GM19372 (cell line): ENCODE measurements around the gene DLG5.

ENCODE experiments used
- ATAC-seq: cut with Tn5 transposase; IDR thresholded peaks from one replicate; pipeline ENCODE4 v1.9.1; 2021; ENCODE audit warnings: mild to moderate bottlenecking, low read depth, moderate library complexity; ENCODE audit not compliant: unreplicated experiment

Gene DLG5

GRCh38 chr10:77915319-77916105, 11.0 kb downstream of the DLG5 start:
- no peak for ATAC-seq

- no peak for ATAC-seq
Observed at GRCh38 chr10:77913090-77913489, 13.5 kb downstream of the DLG5 start.

GRCh38 chr10:77912576-77912975, 14.0 kb downstream of the DLG5 start:
- no peak for ATAC-seq

- ATAC-seq, result no peak
Observed at GRCh38 chr10:77911535-77912123, 14.9 kb downstream of the DLG5 start.

GRCh38 chr10:77910524-77911145, 15.9 kb downstream of the DLG5 start:
- no peak for ATAC-seq

- ATAC-seq, result no peak
Observed at GRCh38 chr10:77909749-77910375, 16.7 kb downstream of the DLG5 start.

- no peak for ATAC-seq
Observed at GRCh38 chr10:77909021-77909748, 17.4 kb downstream of the DLG5 start.

GRCh38 chr10:77907900-77908717, 18.4 kb downstream of the DLG5 start:
- ATAC-seq, result no peak

GRCh38 chr10:77907462-77907861, 19.1 kb downstream of the DLG5 start:
- no peak for ATAC-seq

- ATAC-seq, result no peak
Observed at GRCh38 chr10:77906951-77907421, 19.6 kb downstream of the DLG5 start.

GRCh38 chr10:77905781-77906180, 20.8 kb downstream of the DLG5 start:
- no peak for ATAC-seq

- ATAC-seq, result no peak
Observed at GRCh38 chr10:77905086-77905748, 21.3 kb downstream of the DLG5 start.

- ATAC-seq, result no peak
Observed at GRCh38 chr10:77904100-77904840, 22.3 kb downstream of the DLG5 start.

GRCh38 chr10:77902159-77902558, 24.4 kb downstream of the DLG5 start:
- ATAC-seq, result no peak

- no peak for ATAC-seq
Observed at GRCh38 chr10:77901743-77902142, 24.8 kb downstream of the DLG5 start.

- ATAC-seq, result no peak
Observed at GRCh38 chr10:77899690-77900089, 26.9 kb downstream of the DLG5 start.

GRCh38 chr10:77899080-77899477, 27.5 kb downstream of the DLG5 start:
- ATAC-seq, result no peak

GRCh38 chr10:77898323-77899079, 28.1 kb downstream of the DLG5 start:
- ATAC-seq, result no peak
